GM12878 (cell line): ENCODE measurements around the gene MANF. TPM values are rescaled to one million over a fixed set of nuclear protein-coding genes. Genes with fewer than 3 reads are reported as not detected.

Experiments used
- BCLAF1 ChIP-seq: fragments of 450-650 bp; IDR thresholded peaks from 2 replicates; pipeline ENCODE4 v1.6.1; 2017; ENCODE audit warnings: antibody characterized with exemption, mild to moderate bottlenecking, moderate library complexity
- EGR1 ChIP-seq, 2 experiments: IDR thresholded peaks; 1 replicate in 1 of 2; 2 replicates in 1 of 2; pipeline ENCODE4 v1.6.1; 2011 to 2012; ENCODE audit warnings: low read depth in 2 of 2, low read length in 2 of 2, borderline replicate concordance in 1 of 2, mild to moderate bottlenecking in 1 of 2, moderate library complexity in 1 of 2
- ESRRA ChIP-seq: IDR thresholded peaks from 2 replicates; pipeline ENCODE4 v1.6.1; 2012; ENCODE audit warnings: mild to moderate bottlenecking, low read length, improper control_type of control experiment
- MEF2A ChIP-seq: IDR thresholded peaks from 2 replicates; pipeline ENCODE4 v1.6.1; 2011; ENCODE audit warnings: low read depth, mild to moderate bottlenecking, low read length, moderate library complexity; ENCODE audit not compliant: insufficient read depth
- RAD51 ChIP-seq: fragments of 450-650 bp; IDR thresholded peaks from 2 replicates; pipeline ENCODE4 v1.6.1; 2016; ENCODE audit warnings: moderate library complexity, mild to moderate bottlenecking, inconsistent platforms
- USF1 ChIP-seq: IDR thresholded peaks from 2 replicates; pipeline ENCODE4 v1.6.1; 2011; ENCODE audit warnings: borderline replicate concordance, low read depth, mild to moderate bottlenecking, moderate library complexity, mixed read lengths, low read length; ENCODE audit not compliant: insufficient read depth; ENCODE audit errors: extremely low read length
- ZBTB4 ChIP-seq: fragments of 450-650 bp; formaldehyde crosslinking; IDR thresholded peaks from 2 replicates; pipeline ENCODE4 v1.4.0; 2022; ENCODE audit warnings: mild to moderate bottlenecking, moderate library complexity
- ZNF592 ChIP-seq: fragments of 450-650 bp; IDR thresholded peaks from 2 replicates; pipeline ENCODE4 v1.6.1; 2017; ENCODE audit warnings: mild to moderate bottlenecking, moderate library complexity
- polyA plus RNA-seq, 11 experiments: library from polyadenylated mRNA; depleted of rRNA in 4 of 11; unstranded in 6 of 11; stranded (reverse) in 5 of 11; fragments of >200 nt; fragmentation: Nextera tagmentation in 4 of 11; fragmentation: Illumina TruSeq in 1 of 11; extraction: Ambion mirVana in 4 of 11; extraction: Trizol in 1 of 11; gene quantifications; 1 replicate in 1 of 11; 2 replicates in 10 of 11; pipeline versions ENCODE4 v1.2.1 to v1.2.3, GENCODE V29; 2011 to 2016; ENCODE audit warnings: inconsistent platforms in 2 of 11, missing spikeins in 2 of 11, low read depth in 1 of 11
- total RNA-seq, 4 experiments: library from RNA; depleted of rRNA in 3 of 4; stranded (reverse); fragments of >200 nt in 3 of 4; fragmentation: Illumina TruSeq in 1 of 4; extraction: Trizol in 1 of 4; gene quantifications; 2 replicates each; pipeline versions ENCODE4 v1.2.1 to v1.2.3, GENCODE V29; 2013 to 2021

The MANF gene
- total and polyA plus RNA-seq, 10 of the 15 experiments (the other 5 are each of a cell fraction or from before 2014, with no cell fraction given), result 22.0 to 120 (median 82.9) TPM

GRCh38 chr3:51384726-51385473 is at the start of gene MANF (continued):
- TF ChIP-seq ZNF592 (no peak), MEF2A (no peak), ZBTB4 (CRISPR knock-in tag) (no peak), ESRRA (no peak), RAD51 (no peak), BCLAF1 (no peak), USF1 (peak; percentile 14), EGR1 (IDR thresholded peaks at IDR 0.05; ENCODE audit: borderline replicate concordance in 1 of 2, low read depth in 2 of 2, low read length in 2 of 2) (peak in 1 of 2 experiments; percentile 42; a peak in 1 of 3 replicates)
- TF ChIP-seq, all 136 proteins: peak for 58
